ENCODE measurements around the gene RGS8.

GRCh38 chr1:182702826-182703524 lies 18.6 kb upstream of the RGS8 start:
- TF ChIP-seq CTCF (IDR thresholded peaks at IDR 0.05) = no peak
- TF ChIP-seq POLR2AphosphoS5 (IDR thresholded peaks at IDR 0.05) = no peak

Measured in gastroesophageal sphincter (tissue), 3 donors.